PC-9 (cell line): ENCODE data around the gene REXO4. TPM values are rescaled to one million over a fixed set of nuclear protein-coding genes. Genes with fewer than 3 reads are reported as not detected.

Source experiments
- BruUV-seq: library from RNA; stranded (reverse); fragments of 400-500 nt; replicated peaks from 2 replicates; lab custom pipeline; 2021; lab: Mats Ljungman, UMichigan
- CTCF ChIA-PET: fragments of 300-600 bp; sonication (Branson Sonifier 250); formaldehyde crosslinking; loops from one replicate; lab custom pipeline; 2022; ENCODE audit warnings: antibody characterized with exemption; lab: Charles Lee
- POLR2A ChIA-PET: fragments of 300-600 bp; sonication (Branson Sonifier 250); formaldehyde crosslinking; loops from one replicate; lab custom pipeline; 2022; ENCODE audit warnings: antibody characterized with exemption; ENCODE audit not compliant: unreplicated experiment; lab: Charles Lee
- DNase-seq, 2 experiments: peaks; one replicate each; pipeline versions ENCODE4 v3.0.0 to v3.0.0-alpha.2; 2015 to 2022; ENCODE audit warnings: mixed read lengths in 1 of 2
- H2AFZ ChIP-seq: fragments of 200-600 bp; sonication (generic); 2 replicates; pipeline ENCODE4 v1.8.1; 2017; ENCODE audit warnings: antibody characterized with exemption
- H3F3A ChIP-seq: fragments of 200-600 bp; sonication (generic); 2 replicates; pipeline ENCODE4 v1.8.1; 2017; ENCODE audit warnings: antibody characterized with exemption, mild to moderate bottlenecking, low read depth; ENCODE audit not compliant: insufficient read depth
- H3K27ac ChIP-seq: fragments of 200-600 bp; sonication (generic); 2 replicates; pipeline ENCODE4 v1.6.1; 2016; ENCODE audit warnings: mixed run types
- H3K27me3 ChIP-seq: fragments of 200-600 bp; sonication (generic); 2 replicates; pipeline ENCODE4 v1.6.1; 2016; ENCODE audit warnings: low read depth, mixed run types; ENCODE audit not compliant: insufficient read depth
- H3K36me3 ChIP-seq: fragments of 200-600 bp; sonication (generic); 2 replicates; pipeline ENCODE4 v1.6.1; 2016; ENCODE audit warnings: low read depth, mixed run types
- H3K4me1 ChIP-seq: fragments of 200-600 bp; sonication (generic); replicated peaks from 2 replicates; pipeline ENCODE4 v1.6.1; 2016; ENCODE audit warnings: mixed run types; ENCODE audit not compliant: insufficient read depth
- H3K4me2 ChIP-seq: fragments of 200-600 bp; sonication (generic); 2 replicates; pipeline ENCODE4 v1.6.1; 2017; ENCODE audit warnings: mixed run types
- H3K4me3 ChIP-seq: fragments of 200-600 bp; sonication (generic); 2 replicates; pipeline ENCODE4 v1.6.1; 2016; ENCODE audit warnings: mixed run types
- H3K79me2 ChIP-seq: fragments of 200-600 bp; sonication (generic); 2 replicates; pipeline ENCODE4 v1.6.1; 2017; ENCODE audit warnings: low read depth, mixed run types
- H3K9me2 ChIP-seq: fragments of 200-600 bp; sonication (generic); 2 replicates; pipeline ENCODE4 v1.8.1; 2017; ENCODE audit warnings: mild to moderate bottlenecking; ENCODE audit not compliant: insufficient read depth
- H3K9me3 ChIP-seq: fragments of 200-600 bp; sonication (generic); 2 replicates; pipeline ENCODE4 v1.8.1; 2016; ENCODE audit warnings: low read depth; ENCODE audit not compliant: insufficient read depth
- H4K20me1 ChIP-seq: fragments of 200-600 bp; sonication (generic); 2 replicates; pipeline ENCODE4 v1.8.1; 2017; ENCODE audit not compliant: insufficient read depth
- EZH2 ChIP-seq: fragments of 200-600 bp; sonication (generic); IDR thresholded peaks from 2 replicates; pipeline ENCODE4 v1.8.0; 2017; ENCODE audit warnings: antibody characterized with exemption, low read depth
- intact Hi-C: fragments of 100-400 bp; cut with micrococcal nuclease; formaldehyde crosslinking; loops from one replicate; pipeline ENCODE4 v1.10.0; 2022; ENCODE audit not compliant: unreplicated experiment
- total RNA-seq: library from RNA; stranded (reverse); gene quantifications from 2 replicates; pipeline ENCODE4 v1.2.3, GENCODE V29; 2021
- TF ChIP-seq, protein P1 (sequence below): fragments of 200-600 bp; sonication (generic); conservative IDR thresholded peaks from 2 replicates; pipeline ENCODE4 v1.6.1; 2017; ENCODE audit warnings: mixed run types, antibody characterized with exemption, mild to moderate bottlenecking, moderate library complexity

Gene REXO4
- total RNA-seq, 1 experiment from 2014 or later = 32.6 TPM

DNA sequence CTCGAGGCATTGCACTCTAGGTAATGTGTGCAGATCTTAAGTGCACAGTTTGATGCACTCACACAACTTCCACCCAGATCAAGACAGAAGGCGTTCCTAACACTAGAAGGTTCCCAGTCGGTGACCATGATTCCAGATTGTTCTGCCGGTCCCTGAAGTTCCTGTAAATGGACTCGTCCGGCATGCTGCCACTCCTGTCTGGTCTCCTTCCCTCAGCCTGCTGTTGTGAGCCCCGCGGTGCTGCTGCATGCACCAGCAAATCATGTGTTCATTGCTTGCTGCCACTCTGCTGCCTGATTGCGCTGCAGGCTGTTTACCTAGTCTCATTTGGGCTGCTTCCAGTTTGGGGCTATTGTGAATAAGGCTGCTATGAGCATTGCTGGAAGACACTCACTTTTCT is 30.1 kb downstream of the REXO4 start:
- intact Hi-C loops = no loop called here
- peak in 1 of 2 experiments; percentile 42 for DNase-seq
- no peaks in the 10 kb centered on the region for H3K36me3 ChIP-seq
- no peaks in the 10 kb centered on the region for H3K9me2 ChIP-seq
- H3F3A ChIP-seq = no peaks in the 10 kb centered on the region
- no peak overlapping the region for H3K4me3 ChIP-seq
- H3K4me1 ChIP-seq = no peaks in the 10 kb centered on the region
- no peaks in the 10 kb centered on the region for H3K79me2 ChIP-seq
- H4K20me1 ChIP-seq = no peaks in the 10 kb centered on the region
- POLR2A ChIA-PET = no interaction called here
- no peaks in the 10 kb centered on the region for H3K9me3 ChIP-seq
- peaks cover 15% of the 10 kb centered on the region; the same call in 1 of the 2 replicates for H3K27me3 ChIP-seq
- no peak for TF ChIP-seq EZH2
- TF ChIP-seq, protein P1, sequence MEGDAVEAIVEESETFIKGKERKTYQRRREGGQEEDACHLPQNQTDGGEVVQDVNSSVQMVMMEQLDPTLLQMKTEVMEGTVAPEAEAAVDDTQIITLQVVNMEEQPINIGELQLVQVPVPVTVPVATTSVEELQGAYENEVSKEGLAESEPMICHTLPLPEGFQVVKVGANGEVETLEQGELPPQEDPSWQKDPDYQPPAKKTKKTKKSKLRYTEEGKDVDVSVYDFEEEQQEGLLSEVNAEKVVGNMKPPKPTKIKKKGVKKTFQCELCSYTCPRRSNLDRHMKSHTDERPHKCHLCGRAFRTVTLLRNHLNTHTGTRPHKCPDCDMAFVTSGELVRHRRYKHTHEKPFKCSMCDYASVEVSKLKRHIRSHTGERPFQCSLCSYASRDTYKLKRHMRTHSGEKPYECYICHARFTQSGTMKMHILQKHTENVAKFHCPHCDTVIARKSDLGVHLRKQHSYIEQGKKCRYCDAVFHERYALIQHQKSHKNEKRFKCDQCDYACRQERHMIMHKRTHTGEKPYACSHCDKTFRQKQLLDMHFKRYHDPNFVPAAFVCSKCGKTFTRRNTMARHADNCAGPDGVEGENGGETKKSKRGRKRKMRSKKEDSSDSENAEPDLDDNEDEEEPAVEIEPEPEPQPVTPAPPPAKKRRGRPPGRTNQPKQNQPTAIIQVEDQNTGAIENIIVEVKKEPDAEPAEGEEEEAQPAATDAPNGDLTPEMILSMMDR = no peak
- H3K27ac ChIP-seq = no peak overlapping the region
- CTCF ChIA-PET = no interaction called here
- H2AFZ ChIP-seq = no peak overlapping the region
- no TSS peak for BruUV-seq
- H3K4me2 ChIP-seq = no peak overlapping the region

DNA sequence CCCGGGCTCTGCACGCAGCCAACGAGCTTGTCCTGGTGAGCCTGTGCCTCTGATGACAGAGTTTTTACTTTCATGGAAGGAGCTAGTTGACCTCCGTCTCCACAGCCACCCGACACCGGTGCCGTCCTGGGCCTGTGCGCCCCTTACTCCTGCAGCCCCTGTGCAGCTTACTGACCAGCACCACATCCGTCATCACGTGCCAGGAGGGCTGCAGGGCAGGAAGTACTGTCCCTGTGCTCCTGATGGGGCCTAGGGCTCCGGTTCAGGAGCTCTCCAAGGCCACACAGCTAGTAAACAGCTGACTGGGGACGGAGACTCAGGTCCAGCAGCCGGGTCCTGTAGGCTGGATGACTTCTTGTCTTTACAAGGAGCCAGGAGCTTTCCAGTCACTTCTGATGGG is 31.5 kb downstream of the REXO4 start:
- H3K4me2 ChIP-seq = no peak overlapping the region
- H3K27ac ChIP-seq = no peak overlapping the region
- POLR2A ChIA-PET = interaction anchor here (0.6 kb wide), 1 partner anchor 35 kb away, joined by 3 read pairs; no protein-coding TSS in a partner anchor
- no peaks in the 10 kb centered on the region for H3K9me3 ChIP-seq
- BruUV-seq = no TSS peak
- CTCF ChIA-PET = interaction anchor here (0.5 kb wide), 1 partner anchor 13 kb away, joined by 3 read pairs; no protein-coding TSS in a partner anchor
- H3K4me3 ChIP-seq = no peak overlapping the region
- intact Hi-C loops = no loop called here
- no peak overlapping the region for H2AFZ ChIP-seq
- TF ChIP-seq EZH2 = no peak
- TF ChIP-seq, protein P1 = no peak
- H3K79me2 ChIP-seq = no peaks in the 10 kb centered on the region
- no peaks in the 10 kb centered on the region for H3F3A ChIP-seq
- H4K20me1 ChIP-seq = no peaks in the 10 kb centered on the region
- H3K4me1 ChIP-seq = no peaks in the 10 kb centered on the region
- peaks cover 15% of the 10 kb centered on the region; the same call in 1 of the 2 replicates for H3K27me3 ChIP-seq
- no peaks in the 10 kb centered on the region for H3K9me2 ChIP-seq
- DNase-seq = no peak
- H3K36me3 ChIP-seq = no peaks in the 10 kb centered on the region

GRCh38 chr9:133385452-133385851 is 32.4 kb downstream of the REXO4 start:
- Histone ChIP-seq H3F3A (no peaks in the 10 kb centered on the region), H3K79me2 (no peaks in the 10 kb centered on the region), H2AFZ (no peak overlapping the region), H3K9me3 (no peaks in the 10 kb centered on the region), H3K4me1 (no peaks in the 10 kb centered on the region), H3K27ac (no peak overlapping the region), H3K4me2 (no peak overlapping the region), H3K36me3 (no peaks in the 10 kb centered on the region), H3K27me3 (peaks cover 12% of the 10 kb centered on the region; the same call in 1 of the 2 replicates), H4K20me1 (no peaks in the 10 kb centered on the region), H3K9me2 (no peaks in the 10 kb centered on the region), H3K4me3 (no peak overlapping the region)
- DNase-seq = no peak
- intact Hi-C loops = no loop called here
- no TSS peak for BruUV-seq
- ChIA-PET POLR2A (no interaction called here), CTCF (no interaction called here)
- TF ChIP-seq EZH2 = no peak
- TF ChIP-seq, protein P1 = no peak
